HCT116 (cell line): ENCODE measurements around the gene DNAJC2. TPM values are rescaled to one million over a fixed set of nuclear protein-coding genes. Genes with fewer than 3 reads are reported as not detected.
A peak's percentile ranks its signal among the peaks of the same experiment; 100 is the strongest.

ENCODE experiments used
- ATAC-seq: fragments of 200-7000 bp; cut with Tn5 transposase; 2 replicates; pipeline ENCODE4 v1.9.1; 2020; ENCODE audit warnings: mild to moderate bottlenecking, moderate library complexity
- BruUV-seq: library from RNA; stranded (reverse); fragments of 400-500 nt; replicated peaks from 2 replicates; lab custom pipeline; 2021; lab: Mats Ljungman, UMichigan
- CTCF ChIA-PET: fragments of 300-600 bp; sonication (Branson Sonifier 250); formaldehyde crosslinking; loops from one replicate; lab custom pipeline; 2021; ENCODE audit warnings: antibody characterized with exemption; lab: Charles Lee
- POLR2A ChIA-PET: fragments of 300-600, 350-600 bp; sonication (Branson Sonifier 250); formaldehyde crosslinking; loops from one replicate; lab custom pipeline; 2021; ENCODE audit warnings: antibody characterized with exemption; lab: Charles Lee
- RAD21 ChIA-PET, 2 experiments: fragments of 300-600 bp; sonication (Branson Sonifier 250); formaldehyde crosslinking; loops; one replicate each; lab custom pipeline; 2023; ENCODE audit warnings: low total read pairs in 2 of 2; ENCODE audit not compliant: uncharacterized antibody in 2 of 2, unreplicated experiment in 2 of 2, low non-redundant PET in 1 of 2; lab: Charles Lee
- DNase-seq: peaks from one replicate; pipeline ENCODE4 v3.0.0-alpha.2; 2010; ENCODE audit warnings: low read depth, low spot score
- H2AFZ ChIP-seq: fragments of 200-600 bp; shearing (Covaris generic), sonication (generic); 2 replicates; pipeline ENCODE4 v1.6.1; 2017; ENCODE audit warnings: low read depth, mixed run types, mixed read lengths, antibody characterized with exemption, low read length; ENCODE audit not compliant: poor library complexity, severe bottlenecking
- H3K27ac ChIP-seq: 2 replicates; pipeline ENCODE4 v1.5.1; 2012; ENCODE audit warnings: low read depth, low read length
- H3K27me3 ChIP-seq: fragments of 200-600 bp; sonication (generic); 2 replicates; pipeline ENCODE4 v1.6.1; 2016; ENCODE audit warnings: mixed run types, low read length, mixed read lengths; ENCODE audit not compliant: insufficient read depth
- H3K36me3 ChIP-seq, 2 experiments: fragments of 200-500 bp in 1 of 2; fragments of 200-600 bp in 1 of 2; sonication (Bioruptor generic) in 1 of 2; sonication (generic) in 1 of 2; 2 replicates each; pipeline versions ENCODE4 v1.5.1 to v1.6.1; 2014 to 2016; ENCODE audit warnings: low read length in 2 of 2, inconsistent platforms in 1 of 2, mixed read lengths in 1 of 2, mixed run types in 1 of 2; ENCODE audit not compliant: insufficient read depth in 2 of 2, control insufficient read depth in 1 of 2
- H3K4me1 ChIP-seq, 2 experiments: fragments of 200-600 bp in 1 of 2; sonication (generic) in 1 of 2; 2 replicates each; pipeline versions ENCODE4 v1.5.1 to v1.6.1; 2012 to 2017; ENCODE audit warnings: low read length in 2 of 2, inconsistent platforms in 1 of 2, mild to moderate bottlenecking in 1 of 2, mixed read lengths in 1 of 2, mixed run types in 1 of 2, moderate library complexity in 1 of 2; ENCODE audit not compliant: insufficient read depth in 2 of 2, control insufficient read depth in 1 of 2
- H3K4me2 ChIP-seq: fragments of 200-600 bp; sonication (generic); 2 replicates; pipeline ENCODE4 v1.6.1; 2017; ENCODE audit warnings: mixed run types, low read length, mixed read lengths
- H3K4me3 ChIP-seq, 2 experiments: fragments of 200-600 bp in 1 of 2; sonication (generic) in 1 of 2; replicated peaks in 1 of 2; 2 replicates each; pipeline ENCODE4 v1.5.1; 2011 to 2016; ENCODE audit warnings: low read length in 2 of 2, control low read depth in 1 of 2, low read depth in 1 of 2, mild to moderate bottlenecking in 1 of 2, mixed read lengths in 1 of 2, mixed run types in 1 of 2
- H3K79me2 ChIP-seq: fragments of 200-600 bp; sonication (generic); 2 replicates; pipeline ENCODE4 v1.6.1; 2017; ENCODE audit warnings: mild to moderate bottlenecking, mixed run types, low read length, moderate library complexity, mixed read lengths; ENCODE audit not compliant: insufficient read depth
- H3K9ac ChIP-seq: fragments of 200-600 bp; sonication (generic); 2 replicates; pipeline ENCODE4 v1.6.1; 2016; ENCODE audit warnings: low read length, mixed read lengths
- H3K9me2 ChIP-seq: fragments of 200-600 bp; sonication (generic), shearing (Covaris generic); 2 replicates; pipeline ENCODE4 v1.6.1; 2017; ENCODE audit warnings: mixed run types, mild to moderate bottlenecking, moderate library complexity; ENCODE audit not compliant: insufficient read depth
- H3K9me3 ChIP-seq, 2 experiments: fragments of 200-500 bp in 1 of 2; fragments of 200-600 bp in 1 of 2; sonication (Bioruptor generic) in 1 of 2; sonication (generic) in 1 of 2; 2 replicates each; pipeline ENCODE4 v1.6.1; 2014 to 2017; ENCODE audit warnings: low read length in 2 of 2, mixed read lengths in 2 of 2, inconsistent platforms in 1 of 2, low read depth in 1 of 2, mild to moderate bottlenecking in 1 of 2, mixed run types in 1 of 2, moderate library complexity in 1 of 2; ENCODE audit not compliant: control insufficient read depth in 1 of 2, insufficient read depth in 1 of 2
- H4K20me1 ChIP-seq: fragments of 200-600 bp; sonication (generic), shearing (Covaris generic); 2 replicates; pipeline ENCODE4 v1.6.1; 2017; ENCODE audit warnings: mixed run types, mild to moderate bottlenecking, moderate library complexity; ENCODE audit not compliant: insufficient read depth
- CBX3 ChIP-seq: IDR thresholded peaks from 2 replicates; pipeline ENCODE4 v1.6.1; 2012; ENCODE audit warnings: low read depth
- CEBPB ChIP-seq: IDR thresholded peaks from 2 replicates; pipeline ENCODE4 v1.6.1; 2012; ENCODE audit warnings: low read depth
- CTCF ChIP-seq, 3 experiments: fragments of 200-600 bp in 1 of 3; sonication (generic) in 1 of 3; IDR thresholded peaks in 2 of 3; conservative IDR thresholded peaks in 1 of 3; 2 replicates each; pipeline ENCODE4 v1.5.1; 2012 to 2017; ENCODE audit warnings: low read depth in 2 of 3, low read length in 2 of 3, antibody characterized with exemption in 1 of 3, borderline replicate concordance in 1 of 3, control low read depth in 1 of 3, mild to moderate bottlenecking in 1 of 3, mixed read lengths in 1 of 3, mixed run types in 1 of 3, moderate library complexity in 1 of 3; ENCODE audit not compliant: insufficient read depth in 1 of 3
- EGR1 ChIP-seq: IDR thresholded peaks from 2 replicates; pipeline ENCODE4 v1.6.1; 2012; ENCODE audit warnings: low read depth
- ELF1 ChIP-seq: IDR thresholded peaks from 2 replicates; pipeline ENCODE4 v1.6.1; 2012; ENCODE audit warnings: low read depth, borderline replicate concordance
- EZH2 ChIP-seq: fragments of 200-600 bp; sonication (generic); IDR thresholded peaks from 2 replicates; pipeline ENCODE4 v1.6.1; 2017; ENCODE audit warnings: antibody characterized with exemption, mixed run types
- EZH2phosphoT487 ChIP-seq: fragments of 200-600 bp; IDR thresholded peaks from 2 replicates; pipeline ENCODE4 v1.6.1; 2018; ENCODE audit warnings: antibody characterized with exemption, borderline replicate concordance
- FOSL1 ChIP-seq: IDR thresholded peaks from 2 replicates; pipeline ENCODE4 v1.6.1; 2012; ENCODE audit warnings: low read depth
- POLR2A ChIP-seq: IDR thresholded peaks from 2 replicates; pipeline ENCODE4 v1.7.0; 2011; ENCODE audit warnings: borderline replicate concordance; ENCODE audit not compliant: insufficient read depth, insufficient read length; ENCODE audit errors: extremely low read depth
- POLR2AphosphoS5 ChIP-seq: IDR thresholded peaks from 2 replicates; pipeline ENCODE4 v1.6.1; 2011; ENCODE audit warnings: mild to moderate bottlenecking, low read depth, low read length, moderate library complexity
- REST ChIP-seq: IDR thresholded peaks from 2 replicates; pipeline ENCODE4 v1.6.1; 2012; ENCODE audit warnings: low read depth
- SP1 ChIP-seq: IDR thresholded peaks from 2 replicates; pipeline ENCODE4 v1.6.1; 2012; ENCODE audit warnings: low read depth
- SRF ChIP-seq: IDR thresholded peaks from 2 replicates; pipeline ENCODE4 v1.6.1; 2012; ENCODE audit warnings: low read depth
- TCF7L2 ChIP-seq: IDR thresholded peaks from 2 replicates; pipeline ENCODE4 v1.7.0; 2011; ENCODE audit warnings: borderline replicate concordance, inconsistent platforms; ENCODE audit not compliant: insufficient read depth, insufficient read length; ENCODE audit errors: extremely low read depth
- YY1 ChIP-seq: IDR thresholded peaks from 2 replicates; pipeline ENCODE4 v1.6.1; 2011; ENCODE audit warnings: low read length, low read depth, moderate library complexity, mild to moderate bottlenecking; ENCODE audit not compliant: insufficient replicate concordance; ENCODE audit errors: extremely low read depth
- ZFX ChIP-seq: fragments of 450-650 bp; IDR thresholded peaks from 2 replicates; pipeline ENCODE4 v1.6.1; 2017
- ZNF274 ChIP-seq: fragments of 200-500 bp; sonication (Bioruptor generic); IDR thresholded peaks from 2 replicates; pipeline ENCODE4 v1.6.1; 2014; ENCODE audit warnings: mild to moderate bottlenecking, low read depth, low read length, inconsistent platforms
- intact Hi-C: fragments of 100-400 bp; cut with micrococcal nuclease; formaldehyde crosslinking; loops from 2 replicates; pipeline ENCODE4 v1.10.0; 2022
- total RNA-seq: library from RNA; stranded (reverse); gene quantifications from one replicate; pipeline ENCODE4 v1.2.1, GENCODE V29; 2021; ENCODE audit not compliant: unreplicated experiment
- TF ChIP-seq, protein P1 (sequence below): IDR thresholded peaks from 2 replicates; pipeline ENCODE4 v1.6.1; 2011; ENCODE audit warnings: mild to moderate bottlenecking, low read length, moderate library complexity; ENCODE audit not compliant: insufficient replicate concordance; ENCODE audit errors: extremely low read depth
- TF ChIP-seq, protein P2 (sequence below): IDR thresholded peaks from 2 replicates; pipeline ENCODE4 v1.6.1; 2012

Gene DNAJC2
- total RNA-seq, 1 experiment from 2014 or later, result 40.2 TPM

DNA sequence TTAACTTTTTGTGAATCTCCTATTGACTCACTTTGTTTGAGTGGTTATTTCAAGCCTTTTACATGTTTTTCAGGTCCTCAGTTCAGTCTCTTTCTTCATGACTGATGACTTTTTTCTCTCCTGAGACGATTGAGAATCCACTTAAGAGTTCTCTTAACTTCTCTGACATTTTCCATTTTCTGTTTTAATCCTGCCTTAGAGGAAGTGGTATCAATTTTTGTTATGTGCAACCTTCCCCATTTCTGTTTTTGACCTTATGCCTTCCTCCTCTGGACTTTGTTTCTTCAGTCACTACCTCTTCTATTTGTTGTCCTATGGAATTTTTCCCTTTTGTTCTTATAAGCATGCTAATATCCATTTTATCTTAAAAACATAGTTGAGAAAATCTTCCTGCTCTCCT lies 5.2 kb upstream of the DNAJC2 start (continued):
- TF ChIP-seq SP1 (no peak), REST (no peak)
- TF ChIP-seq, all 23 proteins: peak for 0

- H3K79me2 ChIP-seq, result peaks cover 77% of the 10 kb centered on the region
- no peaks in the 10 kb centered on the region for H3K27me3 ChIP-seq
- peaks cover 7 to 10% of the 10 kb centered on the region in 2 experiments; a peak in 2 of 4 replicates for H3K36me3 ChIP-seq
- ATAC-seq (no peak), DNase-seq (no peak)
- intact Hi-C loops, result no loop called here
- no peak overlapping the region for H3K9ac ChIP-seq
- POLR2A ChIA-PET, result no interaction called here
- peak overlapping the region; percentile 75 for H3K4me2 ChIP-seq
- H3K4me1 ChIP-seq, result peaks cover 16 to 18% of the 10 kb centered on the region in 2 experiments
- H3K4me3 ChIP-seq, result peak overlapping the region; percentile 86 to 95; a peak in 3 of 4 replicates
- CTCF ChIA-PET, result no interaction called here
- H4K20me1 ChIP-seq, result peaks cover 4% of the 10 kb centered on the region; the same call in 1 of the 2 replicates
- no peak overlapping the region for H3K27ac ChIP-seq
- no peak overlapping the region for H2AFZ ChIP-seq
- H3K9me3 ChIP-seq, result no peaks in the 10 kb centered on the region
- no TSS peak for BruUV-seq
- RAD21 ChIA-PET, result no interaction called here
- H3K9me2 ChIP-seq, result no peaks in the 10 kb centered on the region
- TF ChIP-seq YY1, result no peak
- TF ChIP-seq, protein P1, sequence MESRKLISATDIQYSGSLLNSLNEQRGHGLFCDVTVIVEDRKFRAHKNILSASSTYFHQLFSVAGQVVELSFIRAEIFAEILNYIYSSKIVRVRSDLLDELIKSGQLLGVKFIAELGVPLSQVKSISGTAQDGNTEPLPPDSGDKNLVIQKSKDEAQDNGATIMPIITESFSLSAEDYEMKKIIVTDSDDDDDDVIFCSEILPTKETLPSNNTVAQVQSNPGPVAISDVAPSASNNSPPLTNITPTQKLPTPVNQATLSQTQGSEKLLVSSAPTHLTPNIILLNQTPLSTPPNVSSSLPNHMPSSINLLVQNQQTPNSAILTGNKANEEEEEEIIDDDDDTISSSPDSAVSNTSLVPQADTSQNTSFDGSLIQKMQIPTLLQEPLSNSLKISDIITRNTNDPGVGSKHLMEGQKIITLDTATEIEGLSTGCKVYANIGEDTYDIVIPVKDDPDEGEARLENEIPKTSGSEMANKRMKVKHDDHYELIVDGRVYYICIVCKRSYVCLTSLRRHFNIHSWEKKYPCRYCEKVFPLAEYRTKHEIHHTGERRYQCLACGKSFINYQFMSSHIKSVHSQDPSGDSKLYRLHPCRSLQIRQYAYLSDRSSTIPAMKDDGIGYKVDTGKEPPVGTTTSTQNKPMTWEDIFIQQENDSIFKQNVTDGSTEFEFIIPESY, result no peak
- no peak for TF ChIP-seq EGR1
- no peak for TF ChIP-seq EZH2phosphoT487
- no peak for TF ChIP-seq TCF7L2
- TF ChIP-seq CTCF (IDR thresholded peaks at IDR 0.05 in 2 of 3, conservative IDR thresholded peaks at IDR 0.05 in 1 of 3; ENCODE audit: borderline replicate concordance in 1 of 3, insufficient read depth in 1 of 3, low read depth in 2 of 3, low read length in 2 of 3), result no peak
- no peak for TF ChIP-seq POLR2A
- TF ChIP-seq ELF1, result no peak
- no peak for TF ChIP-seq FOSL1
- no peak for TF ChIP-seq POLR2AphosphoS5
- no peak for TF ChIP-seq CEBPB
- TF ChIP-seq ZFX, result no peak
- TF ChIP-seq SP1, result no peak
- TF ChIP-seq, protein P2, sequence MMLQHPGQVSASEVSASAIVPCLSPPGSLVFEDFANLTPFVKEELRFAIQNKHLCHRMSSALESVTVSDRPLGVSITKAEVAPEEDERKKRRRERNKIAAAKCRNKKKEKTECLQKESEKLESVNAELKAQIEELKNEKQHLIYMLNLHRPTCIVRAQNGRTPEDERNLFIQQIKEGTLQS, result no peak
- no peak for TF ChIP-seq EZH2
- TF ChIP-seq SRF, result no peak
- TF ChIP-seq CBX3, result no peak
- no peak for TF ChIP-seq ZNF274
Measured at GRCh38 chr7:103348959-103349358, 4.4 kb upstream of the DNAJC2 start.
